Measurements from ENCODE around the gene ACAP3. TPM values are rescaled to one million over a fixed set of nuclear protein-coding genes. Genes with fewer than 3 reads are reported as not detected.

Gene ACAP3
- total and polyA plus RNA-seq, 3 experiments from 2014 or later: 6.9 to 38.8 (median 36.4) TPM

- Histone ChIP-seq H3K4me3 (ENCODE audit: low read length) (no peak overlapping the region), H3K27me3 (ENCODE audit: insufficient read depth, low read length, poor library complexity, severe bottlenecking) (no peaks in the 10 kb centered on the region), H3K4me1 (ENCODE audit: insufficient read depth, low read length) (peaks cover 3% of the 10 kb centered on the region), H3K9me3 (ENCODE audit: low read length) (no peaks in the 10 kb centered on the region), H3K36me3 (ENCODE audit: insufficient read depth, low read length) (no peaks in the 10 kb centered on the region), H3K27ac (ENCODE audit: low read depth, low read length) (no peak overlapping the region)
- DNase-seq: no peak
- H3K9me3 Mint-ChIP-seq: no peaks in the 10 kb centered on the region
- CTCF ChIA-PET: no interaction called here
- no peaks in the 10 kb centered on the region for H3K27me3 Mint-ChIP-seq
- peaks cover 5 to 10% (median 6%) of the 10 kb centered on the region in 3 donors for H3K4me1 Mint-ChIP-seq
- H3K4me3 Mint-ChIP-seq: no peak overlapping the region
- POLR2A ChIA-PET: no interaction called here
- H3K36me3 Mint-ChIP-seq: peaks cover 0 to 25% (median 11%) of the 10 kb centered on the region in 3 donors
- no peak overlapping the region for H3K27ac Mint-ChIP-seq
Measured at GRCh38 chr1:1342061-1342562, 34.4 kb upstream of the ACAP3 start.

- no peaks in the 10 kb centered on the region for H3K36me3 ChIP-seq (ENCODE audit: insufficient read depth, low read length)
- H3K27me3 ChIP-seq (ENCODE audit: insufficient read depth, low read length, poor library complexity, severe bottlenecking): no peaks in the 10 kb centered on the region
- Mint-ChIP-seq H3K36me3 (peaks cover 0 to 25% (median 11%) of the 10 kb centered on the region in 3 donors), H3K9me3 (no peaks in the 10 kb centered on the region), H3K27ac (no peak overlapping the region), H3K4me1 (peaks cover under 1 to 6% (median 5%) of the 10 kb centered on the region in 3 donors), H3K27me3 (no peaks in the 10 kb centered on the region), H3K4me3 (no peak overlapping the region)
- ChIA-PET POLR2A (no interaction called here), CTCF (no interaction called here)
- H3K4me3 ChIP-seq (ENCODE audit: low read length): no peak overlapping the region
- H3K9me3 ChIP-seq (ENCODE audit: low read length): no peaks in the 10 kb centered on the region
- no peak for DNase-seq
- H3K27ac ChIP-seq (ENCODE audit: low read depth, low read length): no peak overlapping the region
- peaks cover 1% of the 10 kb centered on the region for H3K4me1 ChIP-seq (ENCODE audit: insufficient read depth, low read length)
Measured at GRCh38 chr1:1341549-1342021, 33.9 kb upstream of the ACAP3 start.

GRCh38 chr1:1340791-1341548, 33.2 kb upstream of the ACAP3 start:
- no peaks in the 10 kb centered on the region for H3K36me3 ChIP-seq (ENCODE audit: insufficient read depth, low read length)
- peak overlapping the region in 2 of 8 donors; percentile 29 to 50 for H3K27ac Mint-ChIP-seq
- peaks cover 0 to 25% (median 11%) of the 10 kb centered on the region in 3 donors for H3K36me3 Mint-ChIP-seq
- H3K4me3 ChIP-seq (ENCODE audit: low read length): no peak overlapping the region
- no peaks in the 10 kb centered on the region for H3K27me3 Mint-ChIP-seq
- H3K27me3 ChIP-seq (ENCODE audit: insufficient read depth, low read length, poor library complexity, severe bottlenecking): no peaks in the 10 kb centered on the region
- H3K4me3 Mint-ChIP-seq: no peak overlapping the region
- peaks cover 0 to 6% (median 2%) of the 10 kb centered on the region in 3 donors for H3K4me1 Mint-ChIP-seq
- H3K9me3 Mint-ChIP-seq: no peaks in the 10 kb centered on the region
- no peaks in the 10 kb centered on the region for H3K4me1 ChIP-seq (ENCODE audit: insufficient read depth, low read length)
- no peak overlapping the region for H3K27ac ChIP-seq (ENCODE audit: low read depth, low read length)
- no peak for DNase-seq
- POLR2A ChIA-PET: no interaction called here
- CTCF ChIA-PET: no interaction called here
- no peaks in the 10 kb centered on the region for H3K9me3 ChIP-seq (ENCODE audit: low read length)

- no peaks in the 10 kb centered on the region for H3K9me3 ChIP-seq (ENCODE audit: low read length)
- peaks cover 0 to 6% (median 0%) of the 10 kb centered on the region in 3 donors for H3K4me1 Mint-ChIP-seq
- H3K4me3 Mint-ChIP-seq: no peak overlapping the region
- H3K4me1 ChIP-seq (ENCODE audit: insufficient read depth, low read length): no peaks in the 10 kb centered on the region
- no peak for DNase-seq
- H3K27me3 Mint-ChIP-seq: no peaks in the 10 kb centered on the region
- H3K27ac Mint-ChIP-seq: peak overlapping the region in 1 of 8 donors; percentile 50
- POLR2A ChIA-PET: no interaction called here
- no peak overlapping the region for H3K27ac ChIP-seq (ENCODE audit: low read depth, low read length)
- no peaks in the 10 kb centered on the region for H3K9me3 Mint-ChIP-seq
- no peak overlapping the region for H3K4me3 ChIP-seq (ENCODE audit: low read length)
- H3K36me3 Mint-ChIP-seq: peaks cover 0 to 25% (median 11%) of the 10 kb centered on the region in 3 donors
- no peaks in the 10 kb centered on the region for H3K36me3 ChIP-seq (ENCODE audit: insufficient read depth, low read length)
- no peaks in the 10 kb centered on the region for H3K27me3 ChIP-seq (ENCODE audit: insufficient read depth, low read length, poor library complexity, severe bottlenecking)
- CTCF ChIA-PET: no interaction called here
Measured at GRCh38 chr1:1340185-1340584, 32.5 kb upstream of the ACAP3 start.

- H3K4me3 Mint-ChIP-seq: no peak overlapping the region
- ChIA-PET POLR2A (no interaction called here), CTCF (no interaction called here)
- H3K36me3 Mint-ChIP-seq: peaks cover 0 to 25% (median 11%) of the 10 kb centered on the region in 3 donors
- H3K27me3 Mint-ChIP-seq: no peaks in the 10 kb centered on the region
- no peaks in the 10 kb centered on the region for H3K4me1 ChIP-seq (ENCODE audit: insufficient read depth, low read length)
- H3K4me3 ChIP-seq (ENCODE audit: low read length): no peak overlapping the region
- no peaks in the 10 kb centered on the region for H3K36me3 ChIP-seq (ENCODE audit: insufficient read depth, low read length)
- no peaks in the 10 kb centered on the region for H3K27me3 ChIP-seq (ENCODE audit: insufficient read depth, low read length, poor library complexity, severe bottlenecking)
- H3K27ac ChIP-seq (ENCODE audit: low read depth, low read length): no peak overlapping the region
- H3K9me3 ChIP-seq (ENCODE audit: low read length): no peaks in the 10 kb centered on the region
- H3K4me1 Mint-ChIP-seq: peaks cover 0 to 6% (median 0%) of the 10 kb centered on the region in 3 donors
- no peaks in the 10 kb centered on the region for H3K9me3 Mint-ChIP-seq
- no peak overlapping the region for H3K27ac Mint-ChIP-seq
- DNase-seq: no peak
Measured at GRCh38 chr1:1338278-1338677, 30.5 kb upstream of the ACAP3 start.

- H3K36me3 Mint-ChIP-seq: peaks cover 0 to 25% (median 11%) of the 10 kb centered on the region in 3 donors
- CTCF ChIA-PET: no interaction called here
- no peak for DNase-seq
Measured at GRCh38 chr1:1337793-1338147, 30.0 kb upstream of the ACAP3 start.

GRCh38 chr1:1336931-1337792, 29.4 kb upstream of the ACAP3 start:
- Histone ChIP-seq H3K4me1 (ENCODE audit: insufficient read depth, low read length) (no peaks in the 10 kb centered on the region), H3K9me3 (ENCODE audit: low read length) (no peaks in the 10 kb centered on the region), H3K36me3 (ENCODE audit: insufficient read depth, low read length) (no peaks in the 10 kb centered on the region), H3K27me3 (ENCODE audit: insufficient read depth, low read length, poor library complexity, severe bottlenecking) (no peaks in the 10 kb centered on the region), H3K27ac (ENCODE audit: low read depth, low read length) (no peak overlapping the region), H3K4me3 (ENCODE audit: low read length) (no peak overlapping the region)
- peaks cover 0 to 6% (median 0%) of the 10 kb centered on the region in 3 donors for H3K4me1 Mint-ChIP-seq
- H3K36me3 Mint-ChIP-seq: peaks cover 0 to 25% (median 11%) of the 10 kb centered on the region in 3 donors
- no peaks in the 10 kb centered on the region for H3K27me3 Mint-ChIP-seq
- H3K9me3 Mint-ChIP-seq: no peaks in the 10 kb centered on the region
- H3K27ac Mint-ChIP-seq: no peak overlapping the region
- ChIA-PET POLR2A (no interaction called here), CTCF (no interaction called here)
- H3K4me3 Mint-ChIP-seq: no peak overlapping the region
- DNase-seq: no peak

More at GRCh38 chr1:1337793-1338147, 30.0 kb upstream of the ACAP3 start:
- Histone ChIP-seq H3K27me3 (ENCODE audit: insufficient read depth, low read length, poor library complexity, severe bottlenecking) (no peaks in the 10 kb centered on the region), H3K36me3 (ENCODE audit: insufficient read depth, low read length) (no peaks in the 10 kb centered on the region), H3K4me3 (ENCODE audit: low read length) (no peak overlapping the region), H3K4me1 (ENCODE audit: insufficient read depth, low read length) (no peaks in the 10 kb centered on the region), H3K9me3 (ENCODE audit: low read length) (no peaks in the 10 kb centered on the region), H3K27ac (ENCODE audit: low read depth, low read length) (no peak overlapping the region)
- Mint-ChIP-seq H3K27ac (no peak overlapping the region), H3K4me1 (peaks cover 0 to 6% (median 0%) of the 10 kb centered on the region in 3 donors), H3K9me3 (no peaks in the 10 kb centered on the region), H3K4me3 (no peak overlapping the region), H3K27me3 (no peaks in the 10 kb centered on the region)
- POLR2A ChIA-PET: no interaction called here

GRCh38 chr1:1336446-1336845, 28.7 kb upstream of the ACAP3 start:
- H3K27ac Mint-ChIP-seq: no peak overlapping the region
- H3K27me3 Mint-ChIP-seq: no peaks in the 10 kb centered on the region
- no peak overlapping the region for H3K4me3 Mint-ChIP-seq
- ChIA-PET CTCF (no interaction called here), POLR2A (no interaction called here)
- Histone ChIP-seq H3K27me3 (ENCODE audit: insufficient read depth, low read length, poor library complexity, severe bottlenecking) (no peaks in the 10 kb centered on the region), H3K4me3 (ENCODE audit: low read length) (no peak overlapping the region), H3K36me3 (ENCODE audit: insufficient read depth, low read length) (no peaks in the 10 kb centered on the region), H3K4me1 (ENCODE audit: insufficient read depth, low read length) (no peaks in the 10 kb centered on the region), H3K9me3 (ENCODE audit: low read length) (no peaks in the 10 kb centered on the region), H3K27ac (ENCODE audit: low read depth, low read length) (no peak overlapping the region)
- H3K4me1 Mint-ChIP-seq: peaks cover 0 to 6% (median 0%) of the 10 kb centered on the region in 3 donors
- peaks cover 0 to 25% (median 11%) of the 10 kb centered on the region in 3 donors for H3K36me3 Mint-ChIP-seq
- no peak for DNase-seq
- no peaks in the 10 kb centered on the region for H3K9me3 Mint-ChIP-seq

Measured in CD8-positive, alpha-beta memory T cell (primary cell).